Superior temporal gyrus (tissue), 1 donor: ENCODE measurements around the gene AKT3.

Experiments
- DNase-seq: peaks from one replicate; pipeline ENCODE4 v3.0.0-alpha.2; 2016; ENCODE audit errors: extremely low spot score

The AKT3 gene

DNA sequence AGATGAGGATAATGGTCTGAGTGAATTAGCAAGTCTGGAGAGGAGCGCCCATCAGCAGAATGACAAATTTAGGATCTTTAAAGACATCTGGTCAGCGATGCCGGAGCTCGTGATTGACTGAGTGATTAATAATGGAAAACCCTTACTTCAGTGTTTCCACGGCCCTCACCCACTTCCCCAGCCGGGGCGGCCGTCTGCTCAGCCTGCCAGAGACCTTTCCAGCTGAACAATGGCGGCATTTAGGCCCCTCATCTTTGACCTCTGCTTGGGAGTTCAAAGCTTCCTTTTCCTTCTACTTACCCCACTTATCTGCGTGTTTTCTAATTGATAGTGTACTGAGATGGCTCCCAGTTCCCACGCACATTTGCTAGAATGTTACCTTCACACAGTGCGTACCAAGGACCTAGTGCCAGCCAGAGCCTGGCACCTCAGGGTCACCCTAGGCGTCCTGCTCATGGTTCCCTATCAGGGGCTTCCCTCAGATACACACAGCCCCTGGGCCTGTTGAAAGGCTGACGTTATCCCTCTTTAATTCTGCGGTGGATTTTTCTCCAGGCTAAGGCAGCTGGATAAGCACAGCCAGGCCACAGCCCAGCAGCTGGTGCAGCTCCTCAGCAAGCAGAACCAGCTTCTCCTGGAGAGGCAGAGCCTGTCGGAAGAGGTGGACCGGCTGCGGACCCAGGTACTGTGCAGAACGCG lies 361.4 kb downstream of the AKT3 start:
- DNase-seq, result no peak

- no peak for DNase-seq
Observed at GRCh38 chr1:243487649-243488227, 362.3 kb downstream of the AKT3 start.

GRCh38 chr1:243487036-243487648 lies 362.9 kb downstream of the AKT3 start:
- DNase-seq, result no peak

GRCh38 chr1:243483952-243484351 lies 366.1 kb downstream of the AKT3 start:
- no peak for DNase-seq

- no peak for DNase-seq
Observed at GRCh38 chr1:243483071-243483771, 366.8 kb downstream of the AKT3 start.

GRCh38 chr1:243482141-243483022 lies 367.7 kb downstream of the AKT3 start:
- DNase-seq, result no peak

- no peak for DNase-seq
Observed at GRCh38 chr1:243481101-243481500, 368.9 kb downstream of the AKT3 start.

DNA sequence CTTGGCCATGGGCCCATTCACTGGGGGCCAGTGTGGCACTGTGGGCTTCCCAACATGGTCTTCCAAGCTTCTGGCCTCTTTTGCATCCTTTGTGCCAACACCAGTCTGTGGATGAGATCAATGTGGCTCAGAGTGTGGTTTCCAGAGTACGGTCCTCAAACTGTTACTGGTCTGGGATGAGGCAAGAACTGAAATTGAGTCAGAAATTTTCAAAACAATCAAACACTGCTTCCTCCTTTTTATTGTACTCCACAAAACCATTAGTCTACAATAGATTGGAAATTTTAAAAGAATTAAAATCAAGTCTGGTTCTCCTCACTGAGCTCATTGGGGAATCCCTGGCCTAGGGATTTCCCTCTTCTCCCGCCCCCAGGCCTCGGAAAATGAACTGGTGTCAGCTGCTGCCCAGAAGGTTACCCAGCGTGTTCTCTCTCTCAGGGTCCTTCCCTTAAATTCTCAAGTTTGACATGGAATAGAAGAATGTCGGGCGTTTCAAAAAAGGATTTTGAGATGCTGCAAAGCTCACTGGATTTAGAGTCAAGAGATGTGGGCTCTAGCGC lies 372.2 kb downstream of the AKT3 start:
- no peak for DNase-seq

- peak; percentile 85 for DNase-seq
Observed at GRCh38 chr1:243475966-243476365, 374.1 kb downstream of the AKT3 start.

- no peak for DNase-seq
Observed at GRCh38 chr1:243474906-243475305, 375.1 kb downstream of the AKT3 start.

GRCh38 chr1:243474136-243474881 lies 375.7 kb downstream of the AKT3 start:
- no peak for DNase-seq

DNA sequence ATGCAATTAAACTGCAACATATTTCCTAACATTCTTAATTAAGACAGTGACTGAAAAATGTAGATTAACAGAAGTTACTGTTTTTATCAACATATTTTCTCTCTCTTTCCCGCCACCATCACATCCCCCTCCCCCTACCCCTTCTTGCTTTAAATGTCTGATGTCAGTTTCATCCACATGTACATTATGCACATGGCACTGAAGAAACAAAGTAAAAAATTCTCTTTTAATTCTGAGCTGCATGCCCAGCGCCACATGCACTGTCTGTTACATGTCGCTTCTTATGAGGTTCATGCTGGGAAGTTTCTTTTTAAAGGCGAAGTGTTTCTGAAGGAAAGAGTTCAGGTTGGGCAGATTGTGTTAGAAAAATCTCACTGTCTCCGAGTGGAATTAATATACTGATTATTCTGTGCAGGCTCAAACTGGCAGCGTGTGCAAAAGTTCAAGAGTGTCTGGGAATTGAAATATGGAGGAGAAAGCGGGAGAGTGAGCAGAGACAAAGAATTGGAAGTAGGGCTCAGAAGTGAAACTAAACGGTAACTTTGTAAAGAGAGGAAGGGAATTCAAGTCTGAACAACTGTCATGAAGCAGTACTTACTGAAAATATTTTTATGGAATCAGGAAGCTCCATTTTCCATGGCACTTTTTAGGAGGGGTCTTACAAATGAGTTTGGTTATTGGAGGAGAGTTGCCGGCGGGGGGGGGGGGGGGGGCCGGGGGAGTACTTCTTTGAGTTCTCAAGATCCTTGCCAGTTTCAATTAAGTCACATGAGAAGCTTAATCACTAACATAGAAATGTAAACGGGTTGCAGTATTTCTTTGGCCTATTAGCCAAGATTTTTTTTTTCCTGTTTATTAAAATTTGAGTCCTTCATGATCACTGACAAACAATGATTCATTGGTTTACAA lies 376.6 kb downstream of the AKT3 start:
- peak; percentile 45 for DNase-seq

DNA sequence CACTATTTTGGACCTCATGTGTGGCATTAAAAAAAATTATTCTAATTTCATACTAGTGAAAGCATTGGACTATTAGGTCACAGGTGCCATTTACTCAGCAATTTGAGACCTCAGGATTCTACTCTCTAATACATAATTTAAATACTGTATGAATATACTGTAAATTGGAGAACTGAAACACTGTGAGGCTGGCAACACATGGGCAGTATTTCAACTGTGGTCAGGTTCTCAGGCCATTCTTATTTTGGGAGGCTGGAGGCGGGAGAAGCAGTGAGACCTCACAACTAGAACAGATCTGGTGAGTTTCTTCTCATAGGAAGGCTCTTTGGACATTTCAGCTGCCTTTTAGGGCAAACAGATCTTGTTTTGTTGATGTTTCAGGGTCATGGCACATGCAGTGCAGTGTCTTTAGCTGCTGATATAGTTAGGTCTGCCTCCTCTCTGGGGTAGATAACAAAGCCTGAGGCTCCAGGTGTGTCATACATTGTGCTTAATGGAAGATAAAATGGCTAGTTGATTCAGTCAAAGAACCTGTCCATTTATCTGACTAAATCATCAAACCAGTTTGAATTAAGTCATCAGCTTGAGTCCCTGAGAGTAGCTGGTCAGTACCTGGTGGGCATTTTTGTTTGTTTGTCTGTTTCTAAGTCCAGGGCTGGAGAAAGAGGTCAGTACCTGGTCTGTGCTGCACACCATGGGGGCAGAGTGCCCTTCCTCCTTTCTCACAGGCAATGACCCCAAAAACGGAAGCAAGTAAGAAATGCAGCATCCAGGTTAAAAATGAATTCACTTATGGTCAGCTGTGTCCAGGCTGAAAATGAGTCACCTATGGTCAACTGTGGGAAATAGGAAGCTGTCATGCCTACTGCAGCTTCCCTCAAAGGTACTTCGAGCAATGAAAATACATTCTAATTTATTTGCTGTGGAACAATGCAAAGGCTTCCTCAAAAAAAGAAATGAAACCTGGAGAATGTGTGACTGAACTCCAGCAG lies 378.0 kb downstream of the AKT3 start:
- no peak for DNase-seq

DNA sequence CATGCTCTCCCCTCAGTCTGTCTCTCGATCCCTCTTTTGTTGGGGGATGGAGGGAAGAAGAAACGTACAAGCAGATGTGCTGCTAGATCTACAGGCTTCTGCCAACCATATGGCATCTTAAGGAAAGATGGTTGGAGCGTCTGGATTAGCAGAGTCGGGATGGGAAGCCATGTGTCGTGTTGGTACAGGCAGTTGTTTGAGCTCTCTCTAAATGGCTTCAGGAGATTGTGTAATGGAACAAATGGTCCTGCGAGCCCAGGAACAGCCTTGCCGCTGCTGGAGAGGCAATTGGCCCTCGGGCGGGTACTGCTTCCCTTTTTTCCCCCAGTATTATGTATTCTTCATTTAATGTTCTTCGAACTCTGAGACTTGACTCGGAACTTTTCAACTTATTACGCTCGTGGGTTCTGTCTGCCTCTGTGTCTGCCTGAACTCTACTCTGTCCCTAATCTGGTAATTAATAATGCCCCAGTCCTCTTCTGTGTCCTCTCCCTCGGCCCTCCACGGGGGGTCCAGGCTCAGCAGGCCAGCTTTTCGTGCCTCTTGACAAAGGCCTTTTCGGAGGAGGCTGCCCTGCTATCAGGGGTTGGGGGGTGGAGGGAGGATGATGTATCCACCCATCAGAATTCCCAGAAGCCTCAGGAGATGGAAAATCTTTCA lies 378.9 kb downstream of the AKT3 start:
- DNase-seq, result peak; percentile 75

GRCh38 chr1:243470502-243470901 lies 379.5 kb downstream of the AKT3 start:
- DNase-seq, result peak; percentile 72

GRCh38 chr1:243469497-243469896 lies 380.5 kb downstream of the AKT3 start:
- DNase-seq, result no peak

DNA sequence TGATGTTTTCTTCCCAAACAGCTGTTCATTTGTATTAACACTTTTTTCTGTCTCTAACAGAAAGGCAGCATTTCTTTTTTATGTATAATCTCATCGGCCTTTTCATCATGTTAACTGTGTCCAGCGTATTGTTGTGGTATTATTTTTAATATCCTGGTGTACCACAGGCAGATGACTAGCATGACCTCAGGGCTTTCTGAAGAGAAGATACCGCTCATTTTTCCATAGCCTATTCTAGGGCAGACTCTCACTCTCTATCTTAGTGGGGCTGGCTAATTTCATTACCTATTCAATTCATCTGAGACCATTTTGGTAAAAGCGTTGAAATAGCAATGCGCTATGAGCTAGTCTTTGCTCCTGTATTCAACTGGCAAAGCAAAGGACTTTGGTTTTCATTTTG lies 384.3 kb downstream of the AKT3 start:
- no peak for DNase-seq

GRCh38 chr1:243465081-243465480 lies 385.0 kb downstream of the AKT3 start:
- DNase-seq, result no peak
